Mesenteric fat pad (tissue), 1 donor: ENCODE measurements around the gene ACRBP. TPM values are rescaled to one million over a fixed set of nuclear protein-coding genes. Genes with fewer than 3 reads are reported as not detected.
"Not testable (repeated sequence)": the region's sequence is repeated elsewhere in the genome, so short reads cannot be mapped to it uniquely, and the experiment has no call there.

Experiments used
- DNase-seq: peaks from one replicate; pipeline ENCODE4 v3.0.0-alpha.2; 2020; ENCODE audit warnings: low spot score
- total RNA-seq: library from RNA; stranded (reverse); fragmentation: NEBNext Ultra II Directional; extraction: Animal tissue kit (Norgen Biotek cat#: 25700); gene quantifications from one replicate; pipeline ENCODE4 v1.2.1, GENCODE V29; 2021
- donor health status: DM: yes; HTN: yes; CAD: no.

Gene ACRBP
- total RNA-seq, 1 donor from 2014 or later: 2.5 TPM

GRCh38 chr12:6618483-6619225 lies 28.6 kb downstream of the ACRBP start:
- DNase-seq: no peak

- DNase-seq: no peak
Observed at GRCh38 chr12:6615802-6616201, 31.4 kb downstream of the ACRBP start.

- no peak for DNase-seq
Observed at GRCh38 chr12:6614513-6615172, 32.6 kb downstream of the ACRBP start.

- peak; percentile 94 for DNase-seq
Observed at GRCh38 chr12:6613776-6614512, 33.3 kb downstream of the ACRBP start.

GRCh38 chr12:6613015-6613775 lies 34.0 kb downstream of the ACRBP start:
- DNase-seq: no peak

GRCh38 chr12:6612652-6613014 lies 34.6 kb downstream of the ACRBP start:
- no peak for DNase-seq

- no peak for DNase-seq
Observed at GRCh38 chr12:6612247-6612646, 35.0 kb downstream of the ACRBP start.

- no peak for DNase-seq
Observed at GRCh38 chr12:6608592-6609281, 38.5 kb downstream of the ACRBP start.

GRCh38 chr12:6607751-6608591 lies 39.3 kb downstream of the ACRBP start:
- no peak for DNase-seq

GRCh38 chr12:6606331-6607131 lies 40.7 kb downstream of the ACRBP start:
- DNase-seq: peak; percentile 91

GRCh38 chr12:6605421-6606330 lies 41.6 kb downstream of the ACRBP start:
- DNase-seq: no peak

- no peak for DNase-seq
Observed at GRCh38 chr12:6604259-6605029, 42.8 kb downstream of the ACRBP start.

GRCh38 chr12:6603095-6603567 lies 44.1 kb downstream of the ACRBP start:
- DNase-seq: no peak

- no peak for DNase-seq
Observed at GRCh38 chr12:6602526-6602925, 44.7 kb downstream of the ACRBP start.

GRCh38 chr12:6595673-6596072 lies 51.6 kb downstream of the ACRBP start:
- DNase-seq: not testable (repeated sequence)

- no peak for DNase-seq
Observed at GRCh38 chr12:6592087-6592486, 55.1 kb downstream of the ACRBP start.
